ENCODE results near the gene ERAP2. TPM values are rescaled to one million over a fixed set of nuclear protein-coding genes. Genes with fewer than 3 reads are reported as not detected.

Gene ERAP2
- total RNA-seq, 1 donor from 2014 or later: not detected

- no peaks in the 10 kb centered on the region for H3K27me3 Mint-ChIP-seq (ENCODE audit: unreplicated experiment)
- H3K9me3 Mint-ChIP-seq (ENCODE audit: unreplicated experiment): peaks cover 7% of the 10 kb centered on the region
- peaks cover 2% of the 10 kb centered on the region for H3K4me1 Mint-ChIP-seq (ENCODE audit: low read depth, unreplicated experiment)
- H3K4me3 Mint-ChIP-seq (ENCODE audit: unreplicated experiment): no peak overlapping the region
- no peak overlapping the region for H3K27ac Mint-ChIP-seq (ENCODE audit: unreplicated experiment)
- TF ChIP-seq CTCF (IDR thresholded peaks at IDR 0.05; ENCODE audit: partially characterized antibody, unreplicated experiment): no peak
- DNase-seq: no peak
- peaks cover 12% of the 10 kb centered on the region for H3K36me3 Mint-ChIP-seq (ENCODE audit: unreplicated experiment)
Observed at GRCh38 chr5:96844481-96844990, 31.8 kb upstream of the ERAP2 start.

GRCh38 chr5:96851312-96852062 lies 24.8 kb upstream of the ERAP2 start:
- H3K4me1 Mint-ChIP-seq (ENCODE audit: low read depth, unreplicated experiment): no peaks in the 10 kb centered on the region
- TF ChIP-seq CTCF (IDR thresholded peaks at IDR 0.05; ENCODE audit: partially characterized antibody, unreplicated experiment): no peak
- no peak overlapping the region for H3K27ac Mint-ChIP-seq (ENCODE audit: unreplicated experiment)
- H3K36me3 Mint-ChIP-seq (ENCODE audit: unreplicated experiment): peaks cover 12% of the 10 kb centered on the region
- no peak overlapping the region for H3K4me3 Mint-ChIP-seq (ENCODE audit: unreplicated experiment)
- peaks cover 7% of the 10 kb centered on the region for H3K9me3 Mint-ChIP-seq (ENCODE audit: unreplicated experiment)
- DNase-seq: no peak
- no peaks in the 10 kb centered on the region for H3K27me3 Mint-ChIP-seq (ENCODE audit: unreplicated experiment)

- Mint-ChIP-seq H3K27me3 (ENCODE audit: unreplicated experiment) (no peaks in the 10 kb centered on the region), H3K36me3 (ENCODE audit: unreplicated experiment) (peaks cover 9% of the 10 kb centered on the region), H3K9me3 (ENCODE audit: unreplicated experiment) (peaks cover 3% of the 10 kb centered on the region), H3K4me3 (ENCODE audit: unreplicated experiment) (no peak overlapping the region), H3K4me1 (ENCODE audit: low read depth, unreplicated experiment) (no peaks in the 10 kb centered on the region), H3K27ac (ENCODE audit: unreplicated experiment) (no peak overlapping the region)
- no peak for TF ChIP-seq CTCF (IDR thresholded peaks at IDR 0.05; ENCODE audit: partially characterized antibody, unreplicated experiment)
- no peak for DNase-seq
Observed at GRCh38 chr5:96852759-96853158, 23.5 kb upstream of the ERAP2 start.

- Mint-ChIP-seq H3K27ac (ENCODE audit: unreplicated experiment) (no peak overlapping the region), H3K9me3 (ENCODE audit: unreplicated experiment) (no peaks in the 10 kb centered on the region), H3K27me3 (ENCODE audit: unreplicated experiment) (no peaks in the 10 kb centered on the region), H3K4me1 (ENCODE audit: low read depth, unreplicated experiment) (no peaks in the 10 kb centered on the region), H3K4me3 (ENCODE audit: unreplicated experiment) (no peak overlapping the region), H3K36me3 (ENCODE audit: unreplicated experiment) (no peaks in the 10 kb centered on the region)
- TF ChIP-seq CTCF (IDR thresholded peaks at IDR 0.05; ENCODE audit: partially characterized antibody, unreplicated experiment): no peak
- no peak for DNase-seq
Observed at GRCh38 chr5:96854067-96854466, 22.2 kb upstream of the ERAP2 start.

Data from glutamatergic neuron (in vitro differentiated cells).